ENCODE data around the gene FAM110D. TPM values are rescaled to one million over a fixed set of nuclear protein-coding genes. Genes with fewer than 3 reads are reported as not detected.

The FAM110D gene
- polyA plus RNA-seq, 1 of the 3 experiments (the other 2 are of a cell fraction) = 0.64 TPM

DNA sequence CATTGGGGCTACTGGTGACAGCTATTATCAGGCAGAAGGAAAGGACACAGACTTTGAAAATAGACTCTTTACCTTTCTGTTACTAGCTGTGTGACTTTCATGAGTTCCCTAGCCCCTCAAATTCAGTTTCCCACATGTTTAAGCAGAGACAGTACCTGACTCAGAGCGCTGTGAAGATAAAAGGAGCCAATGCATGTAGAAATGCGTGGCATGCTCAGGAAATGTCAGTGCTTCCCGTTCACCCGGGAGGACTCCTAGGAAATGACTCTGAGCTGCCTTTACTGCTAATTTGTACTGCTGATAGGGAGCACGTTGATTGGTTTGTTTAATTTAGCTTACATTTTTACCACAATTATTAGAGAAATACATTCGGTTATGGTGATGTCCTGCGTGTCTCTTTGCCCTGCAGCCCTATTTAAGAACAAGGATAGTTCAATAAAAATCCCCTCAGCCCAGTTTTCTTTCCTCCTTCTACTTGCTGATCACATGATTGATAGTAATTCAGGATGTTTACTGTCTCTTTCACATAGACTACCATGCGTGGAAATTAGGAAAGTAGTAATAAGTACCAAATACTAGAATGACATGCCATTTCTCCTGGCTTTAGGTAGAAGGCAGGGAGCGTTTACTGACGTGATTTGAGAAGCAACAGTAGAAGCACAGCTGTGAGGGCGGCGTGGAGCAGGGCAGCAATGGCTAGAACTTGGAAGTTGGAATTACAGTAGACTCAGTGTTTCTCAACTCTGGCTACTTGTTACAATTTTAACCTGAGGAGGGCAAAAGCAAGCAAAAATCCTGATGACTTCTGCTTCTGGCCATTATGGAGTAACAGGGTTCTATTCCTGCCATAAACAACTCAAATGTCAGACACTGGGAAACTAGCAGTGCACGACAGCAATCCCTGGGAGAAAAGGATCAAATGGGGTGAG is 31.4 kb upstream of the FAM110D start:
- peaks cover 10 to 11% of the 10 kb centered on the region in 2 experiments for H3K36me3 ChIP-seq (replicated peaks in 1 of 2; ENCODE audit: control insufficient read depth in 1 of 2, insufficient read depth in 2 of 2, low read length in 1 of 2)
- CTCF ChIA-PET = interaction anchor here (0.8 to 11.3 kb wide), 6 partner anchors 15 to 35 kb away, joined by 3 to 91 read pairs (median 4); no protein-coding TSS in a partner anchor
- peaks cover 0 to 8% of the 10 kb centered on the region in 2 experiments; a peak in 3 of 4 replicates for H3K4me1 ChIP-seq (ENCODE audit: control insufficient read depth in 1 of 2, insufficient read depth in 2 of 2, low read depth in 1 of 2, low read length in 1 of 2)
- no peaks in the 10 kb centered on the region; the same call in 1 of the 2 replicates for H4K20me1 ChIP-seq (ENCODE audit: insufficient read depth)
- H3K9me2 ChIP-seq = no peaks in the 10 kb centered on the region
- H3K9me3 ChIP-seq = no peaks in the 10 kb centered on the region
- peaks cover 15% of the 10 kb centered on the region for H3F3A ChIP-seq (replicated peaks; ENCODE audit: insufficient read depth)
- no peak for DNase-seq
- POLR2A ChIA-PET = interaction anchor here (1.0 kb wide), 1 partner anchor 12 kb away, joined by 3 read pairs; no protein-coding TSS in a partner anchor
- H3K27ac ChIP-seq (ENCODE audit: low read depth in 2 of 2, low read length in 1 of 2) = no peak overlapping the region
- H3K79me2 ChIP-seq (ENCODE audit: insufficient read depth) = peaks cover 8% of the 10 kb centered on the region; the same call in 1 of the 2 replicates
- no peak overlapping the region for H3K9ac ChIP-seq
- no peak overlapping the region for H3K4me3 ChIP-seq (ENCODE audit: low read depth in 2 of 2, low read length in 1 of 2)
- H3K4me2 ChIP-seq = no peak overlapping the region
- no peak for TF ChIP-seq EZH2phosphoT487 (IDR thresholded peaks at IDR 0.05; ENCODE audit: borderline replicate concordance, low read depth)
- TF ChIP-seq, protein P1, sequence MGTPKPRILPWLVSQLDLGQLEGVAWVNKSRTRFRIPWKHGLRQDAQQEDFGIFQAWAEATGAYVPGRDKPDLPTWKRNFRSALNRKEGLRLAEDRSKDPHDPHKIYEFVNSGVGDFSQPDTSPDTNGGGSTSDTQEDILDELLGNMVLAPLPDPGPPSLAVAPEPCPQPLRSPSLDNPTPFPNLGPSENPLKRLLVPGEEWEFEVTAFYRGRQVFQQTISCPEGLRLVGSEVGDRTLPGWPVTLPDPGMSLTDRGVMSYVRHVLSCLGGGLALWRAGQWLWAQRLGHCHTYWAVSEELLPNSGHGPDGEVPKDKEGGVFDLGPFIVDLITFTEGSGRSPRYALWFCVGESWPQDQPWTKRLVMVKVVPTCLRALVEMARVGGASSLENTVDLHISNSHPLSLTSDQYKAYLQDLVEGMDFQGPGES (IDR thresholded peaks at IDR 0.05; ENCODE audit: low read depth, low read length) = no peak
- TF ChIP-seq CHD2 (IDR thresholded peaks at IDR 0.05; ENCODE audit: low read length, partially characterized antibody) = no peak
- no peak for TF ChIP-seq FOXM1 (IDR thresholded peaks at IDR 0.05; ENCODE audit: low read depth)
- TF ChIP-seq SMC3 (IDR thresholded peaks at IDR 0.05; ENCODE audit: low read depth, low read length) = no peak
- TF ChIP-seq, protein P2, sequence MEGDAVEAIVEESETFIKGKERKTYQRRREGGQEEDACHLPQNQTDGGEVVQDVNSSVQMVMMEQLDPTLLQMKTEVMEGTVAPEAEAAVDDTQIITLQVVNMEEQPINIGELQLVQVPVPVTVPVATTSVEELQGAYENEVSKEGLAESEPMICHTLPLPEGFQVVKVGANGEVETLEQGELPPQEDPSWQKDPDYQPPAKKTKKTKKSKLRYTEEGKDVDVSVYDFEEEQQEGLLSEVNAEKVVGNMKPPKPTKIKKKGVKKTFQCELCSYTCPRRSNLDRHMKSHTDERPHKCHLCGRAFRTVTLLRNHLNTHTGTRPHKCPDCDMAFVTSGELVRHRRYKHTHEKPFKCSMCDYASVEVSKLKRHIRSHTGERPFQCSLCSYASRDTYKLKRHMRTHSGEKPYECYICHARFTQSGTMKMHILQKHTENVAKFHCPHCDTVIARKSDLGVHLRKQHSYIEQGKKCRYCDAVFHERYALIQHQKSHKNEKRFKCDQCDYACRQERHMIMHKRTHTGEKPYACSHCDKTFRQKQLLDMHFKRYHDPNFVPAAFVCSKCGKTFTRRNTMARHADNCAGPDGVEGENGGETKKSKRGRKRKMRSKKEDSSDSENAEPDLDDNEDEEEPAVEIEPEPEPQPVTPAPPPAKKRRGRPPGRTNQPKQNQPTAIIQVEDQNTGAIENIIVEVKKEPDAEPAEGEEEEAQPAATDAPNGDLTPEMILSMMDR (IDR thresholded peaks at IDR 0.05) = no peak
- TF ChIP-seq FOSL2 (IDR thresholded peaks at IDR 0.05; ENCODE audit: borderline replicate concordance, low read depth) = no peak
- TF ChIP-seq, protein P3, sequence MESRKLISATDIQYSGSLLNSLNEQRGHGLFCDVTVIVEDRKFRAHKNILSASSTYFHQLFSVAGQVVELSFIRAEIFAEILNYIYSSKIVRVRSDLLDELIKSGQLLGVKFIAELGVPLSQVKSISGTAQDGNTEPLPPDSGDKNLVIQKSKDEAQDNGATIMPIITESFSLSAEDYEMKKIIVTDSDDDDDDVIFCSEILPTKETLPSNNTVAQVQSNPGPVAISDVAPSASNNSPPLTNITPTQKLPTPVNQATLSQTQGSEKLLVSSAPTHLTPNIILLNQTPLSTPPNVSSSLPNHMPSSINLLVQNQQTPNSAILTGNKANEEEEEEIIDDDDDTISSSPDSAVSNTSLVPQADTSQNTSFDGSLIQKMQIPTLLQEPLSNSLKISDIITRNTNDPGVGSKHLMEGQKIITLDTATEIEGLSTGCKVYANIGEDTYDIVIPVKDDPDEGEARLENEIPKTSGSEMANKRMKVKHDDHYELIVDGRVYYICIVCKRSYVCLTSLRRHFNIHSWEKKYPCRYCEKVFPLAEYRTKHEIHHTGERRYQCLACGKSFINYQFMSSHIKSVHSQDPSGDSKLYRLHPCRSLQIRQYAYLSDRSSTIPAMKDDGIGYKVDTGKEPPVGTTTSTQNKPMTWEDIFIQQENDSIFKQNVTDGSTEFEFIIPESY (IDR thresholded peaks at IDR 0.05; ENCODE audit: borderline replicate concordance, low read depth) = no peak
- no peak for TF ChIP-seq GABPA (IDR thresholded peaks at IDR 0.05; ENCODE audit: low read depth)
- TF ChIP-seq YY1 (IDR thresholded peaks at IDR 0.05; ENCODE audit: low read depth) = no peak
- no peak for TF ChIP-seq TCF12 (IDR thresholded peaks at IDR 0.05)
- TF ChIP-seq, protein P4, sequence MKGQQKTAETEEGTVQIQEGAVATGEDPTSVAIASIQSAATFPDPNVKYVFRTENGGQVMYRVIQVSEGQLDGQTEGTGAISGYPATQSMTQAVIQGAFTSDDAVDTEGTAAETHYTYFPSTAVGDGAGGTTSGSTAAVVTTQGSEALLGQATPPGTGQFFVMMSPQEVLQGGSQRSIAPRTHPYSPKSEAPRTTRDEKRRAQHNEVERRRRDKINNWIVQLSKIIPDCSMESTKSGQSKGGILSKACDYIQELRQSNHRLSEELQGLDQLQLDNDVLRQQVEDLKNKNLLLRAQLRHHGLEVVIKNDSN (IDR thresholded peaks at IDR 0.05; ENCODE audit: borderline replicate concordance, low read depth) = no peak
- TF ChIP-seq, protein P5, sequence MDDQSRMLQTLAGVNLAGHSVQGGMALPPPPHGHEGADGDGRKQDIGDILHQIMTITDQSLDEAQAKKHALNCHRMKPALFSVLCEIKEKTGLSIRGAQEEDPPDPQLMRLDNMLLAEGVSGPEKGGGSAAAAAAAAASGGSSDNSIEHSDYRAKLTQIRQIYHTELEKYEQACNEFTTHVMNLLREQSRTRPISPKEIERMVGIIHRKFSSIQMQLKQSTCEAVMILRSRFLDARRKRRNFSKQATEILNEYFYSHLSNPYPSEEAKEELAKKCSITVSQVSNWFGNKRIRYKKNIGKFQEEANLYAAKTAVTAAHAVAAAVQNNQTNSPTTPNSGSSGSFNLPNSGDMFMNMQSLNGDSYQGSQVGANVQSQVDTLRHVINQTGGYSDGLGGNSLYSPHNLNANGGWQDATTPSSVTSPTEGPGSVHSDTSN (IDR thresholded peaks at IDR 0.05) = no peak
- TF ChIP-seq, protein P6, sequence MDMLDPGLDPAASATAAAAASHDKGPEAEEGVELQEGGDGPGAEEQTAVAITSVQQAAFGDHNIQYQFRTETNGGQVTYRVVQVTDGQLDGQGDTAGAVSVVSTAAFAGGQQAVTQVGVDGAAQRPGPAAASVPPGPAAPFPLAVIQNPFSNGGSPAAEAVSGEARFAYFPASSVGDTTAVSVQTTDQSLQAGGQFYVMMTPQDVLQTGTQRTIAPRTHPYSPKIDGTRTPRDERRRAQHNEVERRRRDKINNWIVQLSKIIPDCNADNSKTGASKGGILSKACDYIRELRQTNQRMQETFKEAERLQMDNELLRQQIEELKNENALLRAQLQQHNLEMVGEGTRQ (IDR thresholded peaks at IDR 0.05; ENCODE audit: borderline replicate concordance, low read depth, low read length) = no peak
- TF ChIP-seq RAD21 (IDR thresholded peaks at IDR 0.05; ENCODE audit: low read length) = no peak
- TF ChIP-seq JUND (IDR thresholded peaks at IDR 0.05) = no peak
- no peak for TF ChIP-seq EP300 (IDR thresholded peaks at IDR 0.05; ENCODE audit: borderline replicate concordance in 1 of 2, low read depth in 1 of 2, low read length in 1 of 2)
- TF ChIP-seq POLR2AphosphoS5 (IDR thresholded peaks at IDR 0.05; ENCODE audit: low read depth, low read length) = no peak
- no peaks in the 10 kb centered on the region for H3K27me3 ChIP-seq (ENCODE audit: insufficient read depth)
- WGBS (ENCODE audit: low lambda C conversion rate) = 92% methylated on average over 13 of the region's 13 CpGs
- no peak overlapping the region for H2AFZ ChIP-seq (ENCODE audit: low read depth)
